Mucosa of descending colon (tissue), 3 donors: ENCODE measurements around the gene MIPOL1. TPM values are rescaled to one million over a fixed set of nuclear protein-coding genes. Genes with fewer than 3 reads are reported as not detected.
"Not testable (repeated sequence)": the region's sequence is repeated elsewhere in the genome, so short reads cannot be mapped to it uniquely, and the experiment has no call there.

Source experiments
- ATAC-seq: fragments of 200-7000 bp; cut with Tn5 transposase; one replicate; pipeline ENCODE4 v1.9.1; 2020; ENCODE audit warnings: mild to moderate bottlenecking, moderate library complexity
- DNase-seq, 3 donors: peaks; one replicate each; pipeline ENCODE4 v3.0.0-alpha.2; 2020
- H3K36me3 ChIP-seq: fragments of 200-600 bp; one replicate; pipeline ENCODE4 v1.8.0; 2021; ENCODE audit warnings: low read depth, mild to moderate bottlenecking
- H3K4me1 ChIP-seq: fragments of 200-600 bp; one replicate; pipeline ENCODE4 v1.8.0; 2021; ENCODE audit warnings: low read depth, mild to moderate bottlenecking
- H3K4me3 ChIP-seq: fragments of 200-600 bp; one replicate; pipeline ENCODE4 v1.8.0; 2021; ENCODE audit warnings: mild to moderate bottlenecking
- H3K9me3 ChIP-seq: fragments of 200-600 bp; one replicate; pipeline ENCODE4 v1.8.0; 2021; ENCODE audit warnings: mild to moderate bottlenecking
- intact Hi-C, 2 donors: fragments of 100-400 bp; cut with DNase I in 1 of 2; cut with micrococcal nuclease in 1 of 2; formaldehyde crosslinking; loops; one replicate each; pipeline versions ENCODE4 v1.11.0 to v1.11.1; 2022; cut with DNase I, micrococcal nuclease
- long read RNA-seq, 2 donors: library from polyadenylated mRNA; unstranded; transcript quantifications; one replicate each; pipeline ENCODE4 v2.0.0, GENCODE V29; 2019 to 2021
- total RNA-seq, 3 donors: library from RNA; stranded (reverse); fragmentation: NEBNext Ultra II Directional in 2 of 3; extraction: Animal tissue kit (Norgen Biotek cat#: 25700) in 2 of 3; gene quantifications; one replicate each; pipeline versions ENCODE4 v1.2.1 to v1.2.4, GENCODE V29; 2021 to 2023
- TF ChIP-seq, protein P1 (sequence below): fragments of 200-600 bp; IDR thresholded peaks from one replicate; pipeline ENCODE4 v1.8.0; 2022; ENCODE audit warnings: antibody characterized with exemption, mild to moderate bottlenecking
- donor health status: DM: no; HTN: no; CAD: no; lungs with moderate emphysema.
- donor health status: DM: no; HTN: no; CAD: no.
- donor health status: DM: no; HTN: yes; CAD: no.

The MIPOL1 gene, protein sequence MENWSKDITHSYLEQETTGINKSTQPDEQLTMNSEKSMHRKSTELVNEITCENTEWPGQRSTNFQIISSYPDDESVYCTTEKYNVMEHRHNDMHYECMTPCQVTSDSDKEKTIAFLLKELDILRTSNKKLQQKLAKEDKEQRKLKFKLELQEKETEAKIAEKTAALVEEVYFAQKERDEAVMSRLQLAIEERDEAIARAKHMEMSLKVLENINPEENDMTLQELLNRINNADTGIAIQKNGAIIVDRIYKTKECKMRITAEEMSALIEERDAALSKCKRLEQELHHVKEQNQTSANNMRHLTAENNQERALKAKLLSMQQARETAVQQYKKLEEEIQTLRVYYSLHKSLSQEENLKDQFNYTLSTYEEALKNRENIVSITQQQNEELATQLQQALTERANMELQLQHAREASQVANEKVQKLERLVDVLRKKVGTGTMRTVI
- total RNA-seq = 10 to 100 TPM in 2 of 3 donors, 1 to 10 TPM in 1; 5.5 to 12.0 (median 11.7) TPM
- long read RNA-seq, donor 1, partial matches to known transcripts = 0 of 9 reads
- long read RNA-seq, donor 1, other reads (novel, unspliced or antisense) = 9 of 9 reads
- long read RNA-seq, donor 2, partial matches to known transcripts = 0 of 1 reads
- long read RNA-seq, donor 2, other reads (novel, unspliced or antisense) = 1 of 1 reads

DNA sequence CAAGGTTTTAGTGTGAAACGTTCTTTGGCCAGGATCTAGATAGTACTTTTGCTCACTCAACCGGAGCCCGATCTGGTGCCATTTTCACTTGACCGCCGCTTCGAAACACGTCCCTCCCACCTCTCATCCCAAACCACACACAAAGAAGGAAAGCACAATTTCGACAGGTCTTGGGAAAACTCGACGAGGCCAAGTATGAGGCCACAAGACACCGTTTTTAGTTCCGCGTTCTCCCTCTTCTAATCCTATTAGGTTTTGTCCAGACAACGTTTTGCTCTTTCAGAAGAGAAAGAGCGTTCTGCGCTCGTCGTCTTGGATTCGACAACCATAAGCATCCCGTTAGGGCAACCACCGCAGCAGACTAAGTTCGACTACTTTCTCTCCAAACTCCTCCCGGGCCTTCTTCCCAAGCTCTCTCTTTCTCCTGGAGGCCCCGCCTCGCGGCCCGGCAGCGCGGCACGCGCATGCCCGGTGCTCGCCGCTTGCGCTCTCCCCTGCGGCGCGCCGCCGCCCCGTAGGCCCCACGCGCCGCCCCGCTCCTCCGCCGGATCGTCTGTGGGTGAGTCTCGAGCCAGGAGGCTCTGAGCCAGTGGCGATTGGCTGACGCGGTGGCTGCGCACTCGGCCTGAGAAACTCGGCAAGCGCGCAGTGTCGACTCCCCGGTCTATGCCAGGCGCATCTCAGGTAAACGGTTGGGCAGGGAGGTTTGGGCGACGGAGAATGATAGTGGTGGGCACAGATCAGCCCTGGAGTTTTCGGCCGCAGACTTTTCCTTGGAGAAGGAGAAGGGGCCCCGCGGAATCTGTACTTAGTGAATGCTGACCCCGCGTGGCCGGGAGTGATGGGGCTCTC, at the start of gene MIPOL1:
TSS of gene MIPOL1 (plus strand) at position 517 of the 852 bp plus-strand sequence. CDS start 49,952 bp downstream, outside the sequence.
- H3K36me3 ChIP-seq = no peaks in the 10 kb centered on the region
- intact Hi-C loops = no loop called here
- no peaks in the 10 kb centered on the region for H3K4me1 ChIP-seq
- TF ChIP-seq, protein P1, sequence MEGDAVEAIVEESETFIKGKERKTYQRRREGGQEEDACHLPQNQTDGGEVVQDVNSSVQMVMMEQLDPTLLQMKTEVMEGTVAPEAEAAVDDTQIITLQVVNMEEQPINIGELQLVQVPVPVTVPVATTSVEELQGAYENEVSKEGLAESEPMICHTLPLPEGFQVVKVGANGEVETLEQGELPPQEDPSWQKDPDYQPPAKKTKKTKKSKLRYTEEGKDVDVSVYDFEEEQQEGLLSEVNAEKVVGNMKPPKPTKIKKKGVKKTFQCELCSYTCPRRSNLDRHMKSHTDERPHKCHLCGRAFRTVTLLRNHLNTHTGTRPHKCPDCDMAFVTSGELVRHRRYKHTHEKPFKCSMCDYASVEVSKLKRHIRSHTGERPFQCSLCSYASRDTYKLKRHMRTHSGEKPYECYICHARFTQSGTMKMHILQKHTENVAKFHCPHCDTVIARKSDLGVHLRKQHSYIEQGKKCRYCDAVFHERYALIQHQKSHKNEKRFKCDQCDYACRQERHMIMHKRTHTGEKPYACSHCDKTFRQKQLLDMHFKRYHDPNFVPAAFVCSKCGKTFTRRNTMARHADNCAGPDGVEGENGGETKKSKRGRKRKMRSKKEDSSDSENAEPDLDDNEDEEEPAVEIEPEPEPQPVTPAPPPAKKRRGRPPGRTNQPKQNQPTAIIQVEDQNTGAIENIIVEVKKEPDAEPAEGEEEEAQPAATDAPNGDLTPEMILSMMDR = no peak
- no peaks in the 10 kb centered on the region for H3K9me3 ChIP-seq
- peak; percentile 80 to 90 (median 81) for DNase-seq
- H3K4me3 ChIP-seq = peak within 1 kb of the TSS; percentile 27
- peak; percentile 100 for ATAC-seq

DNA sequence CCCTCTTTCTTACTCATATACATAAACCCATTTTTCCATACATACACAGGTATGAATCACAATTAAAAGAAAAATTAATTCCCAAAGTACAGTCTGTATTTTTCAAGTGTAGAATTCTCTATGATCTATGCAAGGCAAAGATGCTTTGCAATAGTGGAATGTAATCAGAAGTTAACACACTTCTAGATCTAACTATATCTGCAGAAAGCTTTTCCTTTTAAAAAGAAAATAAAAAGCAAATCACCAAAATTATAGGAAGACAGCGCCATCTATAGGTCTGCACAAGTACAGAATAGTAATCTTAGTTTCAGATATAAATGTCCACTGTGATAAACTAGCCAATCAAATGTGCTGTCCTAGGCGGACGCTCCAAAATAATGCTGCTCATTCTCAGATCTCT, 47.3 kb upstream of the MIPOL1 start:
- peaks cover 2% of the 10 kb centered on the region for H3K9me3 ChIP-seq
- no peak overlapping the region for H3K4me3 ChIP-seq
- intact Hi-C loops = no loop called here
- peak; percentile 51 for ATAC-seq
- no peaks in the 10 kb centered on the region for H3K4me1 ChIP-seq
- DNase-seq = peak in 1 of 3 donors; percentile 21
- TF ChIP-seq, protein P1 = peak; percentile 16
- no peaks in the 10 kb centered on the region for H3K36me3 ChIP-seq

DNA sequence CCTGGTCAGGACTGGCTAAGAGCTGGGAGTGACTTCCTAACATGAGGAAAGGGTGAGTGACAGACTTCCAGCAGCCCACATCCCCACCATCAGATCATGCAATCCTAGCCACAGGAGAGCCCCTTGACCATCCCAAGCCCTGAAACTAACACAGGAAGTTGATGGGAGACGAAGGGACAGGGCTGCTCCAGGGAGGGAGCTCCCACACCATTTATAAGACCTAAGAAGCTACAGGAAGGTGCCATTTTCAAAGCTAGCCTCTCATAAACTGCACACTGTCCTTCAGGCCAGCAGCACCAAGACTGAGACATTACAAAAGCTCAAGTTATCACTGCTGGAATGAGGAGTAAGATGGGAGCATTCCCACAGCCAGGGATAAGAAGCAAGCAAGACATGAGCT, 44.7 kb upstream of the MIPOL1 start:
- no peaks in the 10 kb centered on the region for H3K4me1 ChIP-seq
- no peaks in the 10 kb centered on the region for H3K36me3 ChIP-seq
- peaks cover 2% of the 10 kb centered on the region for H3K9me3 ChIP-seq
- DNase-seq = no peak
- no peak for ATAC-seq
- intact Hi-C loops = no loop called here
- TF ChIP-seq, protein P1 = no peak
- no peak overlapping the region for H3K4me3 ChIP-seq

DNA sequence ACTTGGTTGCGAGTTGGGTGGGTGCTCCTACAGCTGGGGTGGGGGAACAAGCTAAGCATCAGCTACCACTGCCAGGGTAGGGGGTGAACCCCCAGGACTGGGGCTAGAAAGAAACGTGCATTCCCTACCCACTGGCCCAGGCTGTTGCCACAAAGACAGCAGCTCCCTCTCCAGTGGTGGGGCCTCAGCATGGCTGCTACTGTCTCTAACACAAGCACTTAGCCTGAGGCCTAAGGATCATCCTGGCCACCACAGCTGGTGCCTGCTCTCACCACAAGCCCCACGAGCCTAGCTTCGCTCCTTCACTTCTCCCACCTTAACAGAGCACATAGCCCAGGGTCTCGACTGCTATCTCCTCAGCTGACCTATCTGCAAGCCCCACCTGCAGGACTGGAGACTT, 44.3 kb upstream of the MIPOL1 start:
- TF ChIP-seq, protein P1 = no peak
- peaks cover 2% of the 10 kb centered on the region for H3K9me3 ChIP-seq
- no peak overlapping the region for H3K4me3 ChIP-seq
- ATAC-seq = no peak
- DNase-seq = no peak
- H3K36me3 ChIP-seq = no peaks in the 10 kb centered on the region
- intact Hi-C loops = no loop called here
- no peaks in the 10 kb centered on the region for H3K4me1 ChIP-seq

DNA sequence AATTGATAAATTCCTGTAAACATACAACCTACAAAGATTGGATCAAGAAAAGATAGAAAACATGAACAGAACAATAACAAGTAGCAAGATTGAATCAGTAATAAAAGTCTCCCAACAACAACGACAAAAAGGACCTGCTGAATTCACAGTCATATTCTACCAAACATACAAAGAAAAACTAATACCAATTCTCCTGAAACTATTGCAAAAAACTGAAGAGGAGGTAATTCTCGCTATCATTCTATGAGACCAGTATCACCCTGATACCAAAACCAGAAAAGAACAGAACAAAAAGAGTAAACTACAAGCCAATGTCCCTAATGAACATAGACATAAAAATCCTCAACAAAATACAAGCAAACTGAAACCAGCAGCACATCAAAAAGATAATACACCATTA, 39.8 kb upstream of the MIPOL1 start:
- no peaks in the 10 kb centered on the region for H3K36me3 ChIP-seq
- intact Hi-C loops = no loop called here
- no peak for DNase-seq
- ATAC-seq = no peak
- H3K9me3 ChIP-seq = peaks cover 2% of the 10 kb centered on the region
- no peaks in the 10 kb centered on the region for H3K4me1 ChIP-seq
- TF ChIP-seq, protein P1 = no peak
- no peak overlapping the region for H3K4me3 ChIP-seq

DNA sequence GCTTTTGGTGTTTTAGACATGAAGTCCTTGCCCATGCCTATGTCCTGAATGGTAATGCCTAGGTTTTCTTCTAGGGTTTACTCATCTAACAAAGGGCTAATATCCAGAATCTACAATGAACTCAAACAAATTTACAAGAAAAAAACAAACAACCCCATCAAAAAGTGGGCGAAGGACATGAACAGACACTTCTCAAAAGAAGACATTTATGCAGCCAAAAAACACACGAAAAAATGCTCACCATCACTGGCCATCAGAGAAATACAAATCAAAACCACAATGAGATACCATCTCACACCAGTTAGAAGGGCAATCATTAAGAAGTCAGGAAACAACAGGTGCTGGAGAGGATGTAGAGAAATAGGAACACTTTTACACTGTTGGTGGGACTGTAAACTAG, 35.4 kb upstream of the MIPOL1 start:
- H3K36me3 ChIP-seq, H3K9me3 ChIP-seq, H3K4me3 ChIP-seq, ATAC-seq, intact Hi-C loops, DNase-seq, H3K4me1 ChIP-seq: not testable (repeated sequence)
